Karpas-422 (cell line): ENCODE results near the gene ATP5F1E. TPM values are rescaled to one million over a fixed set of nuclear protein-coding genes. Genes with fewer than 3 reads are reported as not detected.

Source experiments
- DNase-seq: peaks from one replicate; pipeline ENCODE4 v3.0.0-alpha.2; 2015
- H2AFZ ChIP-seq: fragments of 200-600 bp; sonication (generic); 2 replicates; pipeline ENCODE4 v1.6.1; 2014; ENCODE audit warnings: antibody characterized with exemption, low read length, mixed read lengths
- H3K27ac ChIP-seq: fragments of 200-600 bp; sonication (generic); 2 replicates; pipeline ENCODE4 v1.5.1; 2014; ENCODE audit warnings: mild to moderate bottlenecking, low read length, moderate library complexity
- H3K27me3 ChIP-seq: fragments of 200-600 bp; sonication (generic); 2 replicates; pipeline ENCODE4 v1.6.1; 2014; ENCODE audit warnings: low read length, mixed read lengths
- H3K36me3 ChIP-seq: fragments of 200-600 bp; sonication (generic); 2 replicates; pipeline ENCODE4 v1.6.1; 2014; ENCODE audit warnings: low read length, mixed read lengths; ENCODE audit not compliant: insufficient read depth
- H3K4me1 ChIP-seq: fragments of 200-600 bp; sonication (generic); 2 replicates; pipeline ENCODE4 v1.6.1; 2014; ENCODE audit warnings: mild to moderate bottlenecking, low read length, mixed read lengths
- H3K4me2 ChIP-seq: fragments of 200-600 bp; sonication (generic); 2 replicates; pipeline ENCODE4 v1.6.1; 2014; ENCODE audit warnings: low read length, low read depth, mild to moderate bottlenecking; ENCODE audit not compliant: poor library complexity, severe bottlenecking
- H3K4me3 ChIP-seq: fragments of 200-600 bp; sonication (generic); 2 replicates; pipeline ENCODE4 v1.5.1; 2014; ENCODE audit warnings: mild to moderate bottlenecking, antibody characterized with exemption, low read length, mixed read lengths
- H3K79me2 ChIP-seq: fragments of 200-600 bp; sonication (generic); 2 replicates; pipeline ENCODE4 v1.6.1; 2014; ENCODE audit warnings: mild to moderate bottlenecking, low read length, mixed read lengths
- H3K9ac ChIP-seq: fragments of 200-600 bp; sonication (generic); 2 replicates; pipeline ENCODE4 v1.6.0; 2014; ENCODE audit warnings: low read length
- H3K9me2 ChIP-seq: fragments of 200-600 bp; sonication (generic), shearing (Covaris generic); replicated peaks from 2 replicates; pipeline ENCODE4 v1.6.0; 2014; ENCODE audit warnings: mild to moderate bottlenecking, low read length, moderate library complexity; ENCODE audit not compliant: insufficient read depth
- H3K9me3 ChIP-seq: fragments of 300-700, 200-600 bp; sonication (generic); 2 replicates; pipeline ENCODE4 v1.6.1; 2014; ENCODE audit warnings: low read length, mixed read lengths
- H4K20me1 ChIP-seq: fragments of 200-600 bp; sonication (generic); 2 replicates; pipeline ENCODE4 v1.6.1; 2014; ENCODE audit warnings: mild to moderate bottlenecking, antibody characterized with exemption, low read length, low read depth; ENCODE audit not compliant: insufficient read depth
- total RNA-seq: library from RNA; depleted of rRNA; stranded (reverse); fragments of >200 nt; shearing (Covaris generic); gene quantifications from 2 replicates; pipeline ENCODE4 v1.2.3, GENCODE V29; 2014; ENCODE audit warnings: low replicate concordance

ATP5F1E gene
- total RNA-seq, 1 experiment from 2014 or later, result 78.9 TPM

GRCh38 chr20:59048681-59049030, 16.5 kb upstream of the ATP5F1E start:
- DNase-seq, result no peak
- Histone ChIP-seq H3K9me2 (no peaks in the 10 kb centered on the region), H3K4me3 (no peak overlapping the region), H3K27ac (no peak overlapping the region), H2AFZ (no peak overlapping the region), H3K4me1 (peaks cover 7% of the 10 kb centered on the region), H3K79me2 (no peaks in the 10 kb centered on the region), H3K36me3 (no peaks in the 10 kb centered on the region), H3K27me3 (no peaks in the 10 kb centered on the region), H4K20me1 (no peaks in the 10 kb centered on the region), H3K9ac (no peak overlapping the region), H3K9me3 (no peaks in the 10 kb centered on the region), H3K4me2 (no peak overlapping the region)

GRCh38 chr20:59047938-59048680, 16.0 kb upstream of the ATP5F1E start:
- Histone ChIP-seq H3K27ac (no peak overlapping the region), H3K4me2 (no peak overlapping the region), H3K9me2 (no peaks in the 10 kb centered on the region), H3K4me3 (no peak overlapping the region), H4K20me1 (no peaks in the 10 kb centered on the region), H3K27me3 (no peaks in the 10 kb centered on the region), H3K4me1 (peaks cover 12% of the 10 kb centered on the region), H3K36me3 (no peaks in the 10 kb centered on the region), H2AFZ (no peak overlapping the region), H3K79me2 (no peaks in the 10 kb centered on the region), H3K9ac (no peak overlapping the region), H3K9me3 (no peaks in the 10 kb centered on the region)
- DNase-seq, result no peak

- Histone ChIP-seq H3K4me1 (peaks cover 15% of the 10 kb centered on the region), H3K27ac (no peak overlapping the region), H3K4me2 (no peak overlapping the region), H3K4me3 (no peak overlapping the region), H3K9ac (no peak overlapping the region), H4K20me1 (no peaks in the 10 kb centered on the region), H3K9me2 (no peaks in the 10 kb centered on the region), H3K79me2 (peaks cover 7% of the 10 kb centered on the region), H3K27me3 (no peaks in the 10 kb centered on the region), H3K36me3 (no peaks in the 10 kb centered on the region), H3K9me3 (no peaks in the 10 kb centered on the region), H2AFZ (no peak overlapping the region)
- DNase-seq, result no peak
Observed at GRCh38 chr20:59046862-59047261, 14.7 kb upstream of the ATP5F1E start.

- Histone ChIP-seq H3K9ac (no peak overlapping the region), H3K9me2 (no peaks in the 10 kb centered on the region), H3K4me3 (no peak overlapping the region)
Observed at GRCh38 chr20:59044796-59045195, 12.7 kb upstream of the ATP5F1E start.

GRCh38 chr20:59044295-59044694, 12.2 kb upstream of the ATP5F1E start:
- Histone ChIP-seq H3K9me3 (no peaks in the 10 kb centered on the region), H3K27me3 (no peaks in the 10 kb centered on the region), H3K4me3 (no peak overlapping the region), H3K9me2 (no peaks in the 10 kb centered on the region), H3K9ac (no peak overlapping the region), H2AFZ (peak overlapping the region; percentile 74; the same call in 1 of the 2 replicates), H3K79me2 (peaks cover 33% of the 10 kb centered on the region), H3K36me3 (peaks cover 5% of the 10 kb centered on the region; the same call in 1 of the 2 replicates), H3K27ac (no peak overlapping the region), H3K4me2 (peak overlapping the region; percentile 98), H3K4me1 (peaks cover 39% of the 10 kb centered on the region), H4K20me1 (peaks cover 18% of the 10 kb centered on the region)
- no peak for DNase-seq

More at GRCh38 chr20:59044796-59045195, 12.7 kb upstream of the ATP5F1E start:
- Histone ChIP-seq H3K36me3 (peaks cover 5% of the 10 kb centered on the region; the same call in 1 of the 2 replicates), H3K4me1 (peaks cover 34% of the 10 kb centered on the region), H3K4me2 (no peak overlapping the region), H4K20me1 (peaks cover 16% of the 10 kb centered on the region), H3K27ac (no peak overlapping the region), H3K27me3 (no peaks in the 10 kb centered on the region), H2AFZ (no peak overlapping the region), H3K79me2 (peaks cover 28% of the 10 kb centered on the region), H3K9me3 (no peaks in the 10 kb centered on the region)
- no peak for DNase-seq

GRCh38 chr20:59043698-59044097, 11.6 kb upstream of the ATP5F1E start:
- Histone ChIP-seq H2AFZ (peak overlapping the region; percentile 74; the same call in 1 of the 2 replicates), H3K79me2 (peaks cover 39% of the 10 kb centered on the region), H3K27me3 (no peaks in the 10 kb centered on the region), H4K20me1 (peaks cover 21% of the 10 kb centered on the region), H3K4me1 (peaks cover 44% of the 10 kb centered on the region), H3K4me2 (peak overlapping the region; percentile 98), H3K9ac (peak overlapping the region; percentile 94), H3K27ac (no peak overlapping the region), H3K9me3 (no peaks in the 10 kb centered on the region), H3K4me3 (peak overlapping the region; percentile 78), H3K9me2 (no peaks in the 10 kb centered on the region), H3K36me3 (peaks cover 8% of the 10 kb centered on the region; the same call in 1 of the 2 replicates)
- no peak for DNase-seq

GRCh38 chr20:59042796-59043631, 10.9 kb upstream of the ATP5F1E start:
- H2AFZ ChIP-seq, result peak overlapping the region; percentile 74; the same call in 1 of the 2 replicates
- DNase-seq, result peak; percentile 98
- no peaks in the 10 kb centered on the region for H3K9me2 ChIP-seq
- peaks cover 24% of the 10 kb centered on the region for H4K20me1 ChIP-seq
- H3K27me3 ChIP-seq, result no peaks in the 10 kb centered on the region
- no peak overlapping the region; the same call in 1 of the 2 replicates for H3K27ac ChIP-seq
- peak overlapping the region; percentile 96 for H3K9ac ChIP-seq
- H3K36me3 ChIP-seq, result peaks cover 14% of the 10 kb centered on the region; the same call in 1 of the 2 replicates
- H3K79me2 ChIP-seq, result peaks cover 46% of the 10 kb centered on the region
- H3K9me3 ChIP-seq, result no peaks in the 10 kb centered on the region
- H3K4me1 ChIP-seq, result peaks cover 44% of the 10 kb centered on the region
- peak overlapping the region; percentile 78 for H3K4me3 ChIP-seq
- H3K4me2 ChIP-seq, result peak overlapping the region; percentile 98
